HepG2 (cell line): ENCODE measurements around the gene ANKRD60. TPM values are rescaled to one million over a fixed set of nuclear protein-coding genes. Genes with fewer than 3 reads are reported as not detected.

Experiments
- ATAC-seq: fragments of 200-7000 bp; cut with Tn5 transposase; 3 replicates; pipeline ENCODE4 v1.9.1; 2020; ENCODE audit warnings: mild to moderate bottlenecking, moderate library complexity
- BruUV-seq: library from RNA; stranded (reverse); fragments of 400-500 nt; replicated peaks from 2 replicates; lab custom pipeline; 2021; lab: Mats Ljungman, UMichigan
- CTCF ChIA-PET: fragments of 300-600 bp; formaldehyde crosslinking; extraction: SDS; loops from one replicate; lab custom pipeline; 2021; ENCODE audit warnings: low total read pairs, inconsistent platforms, low intra/inter-chr PET ratio; lab: Yijun Ruan, JAX
- POLR2A ChIA-PET: fragments of 350-600 bp; sonication (Branson Sonifier 250); formaldehyde crosslinking; loops from one replicate; lab custom pipeline; 2020; ENCODE audit warnings: antibody characterized with exemption, inconsistent platforms; lab: Yijun Ruan, JAX
- DNase-seq: peaks from one replicate; pipeline ENCODE4 v3.0.0-alpha.2; 2015; ENCODE audit warnings: low spot score
- FAIRE-seq: peaks from 3 replicates; lab custom pipeline; 2011; peaks lifted over from hg19 to GRCh38; lab: Jason Lieb, UNC
- H2AFZ ChIP-seq: one replicate; pipeline ENCODE4 v1.6.1; 2011; ENCODE audit warnings: low read length, inconsistent platforms
- H3K27ac ChIP-seq: fragments of 300-600 bp; 3 replicates; pipeline ENCODE4 v1.8.0; 2011; ENCODE audit warnings: mixed run types, mild to moderate bottlenecking, mixed read lengths, low read length, inconsistent platforms; ENCODE audit not compliant: insufficient read depth; ENCODE audit errors: extremely low read length
- H3K27me3 ChIP-seq, 2 experiments: fragments of 200-600 bp in 1 of 2; 2 replicates in 1 of 2; 3 replicates in 1 of 2; pipeline versions ENCODE4 v1.6.0 to v1.8.0; 2011; ENCODE audit warnings: low read length in 2 of 2, mild to moderate bottlenecking in 2 of 2, moderate library complexity in 2 of 2, inconsistent platforms in 1 of 2; ENCODE audit not compliant: insufficient read depth in 2 of 2, control insufficient read depth in 1 of 2
- H3K36me3 ChIP-seq, 2 experiments: fragments of 200-600 bp in 1 of 2; replicated peaks in 1 of 2; 2 replicates in 1 of 2; 3 replicates in 1 of 2; pipeline versions ENCODE4 v1.5.1 to v1.8.0; 2011; ENCODE audit warnings: low read length in 2 of 2, inconsistent platforms in 1 of 2; ENCODE audit not compliant: insufficient read depth in 2 of 2, control insufficient read depth in 1 of 2
- H3K4me1 ChIP-seq: 2 replicates; pipeline ENCODE4 v1.5.1; 2012; ENCODE audit warnings: low read length, inconsistent platforms; ENCODE audit not compliant: insufficient read depth
- H3K4me2 ChIP-seq: 2 replicates; pipeline ENCODE4 v1.6.0; 2011; ENCODE audit warnings: low read depth, low read length, inconsistent platforms
- H3K4me3 ChIP-seq, 3 experiments: fragments of 200-600 bp in 1 of 3; sonication (generic), shearing (Covaris generic) in 1 of 3; replicated peaks in 1 of 3; 2 replicates each; pipeline ENCODE4 v1.5.1; 2011 to 2016; ENCODE audit warnings: low read length in 3 of 3, inconsistent platforms in 2 of 3, low read depth in 2 of 3, mild to moderate bottlenecking in 2 of 3, control low read depth in 1 of 3, mixed read lengths in 1 of 3; ENCODE audit not compliant: insufficient read depth in 1 of 3
- H3K79me2 ChIP-seq: one replicate; pipeline ENCODE4 v1.6.1; 2011; ENCODE audit warnings: low read length, inconsistent platforms; ENCODE audit not compliant: insufficient read depth
- H3K9ac ChIP-seq: 2 replicates; pipeline ENCODE4 v1.6.0; 2011; ENCODE audit warnings: mild to moderate bottlenecking, low read depth, low read length, inconsistent platforms; ENCODE audit not compliant: insufficient read depth
- H3K9me3 ChIP-seq: 2 replicates; pipeline ENCODE4 v1.5.1; 2012; ENCODE audit warnings: mild to moderate bottlenecking, low read length
- H4K20me1 ChIP-seq: 2 replicates; pipeline ENCODE4 v1.6.0; 2011; ENCODE audit warnings: inconsistent platforms, mild to moderate bottlenecking, low read length, moderate library complexity; ENCODE audit not compliant: insufficient read depth
- ARHGAP35 ChIP-seq: sonication (generic); formaldehyde crosslinking; IDR thresholded peaks from 2 replicates; pipeline ENCODE4 v1.9.0; 2022; ENCODE audit warnings: mild to moderate bottlenecking, inconsistent platforms, moderate library complexity, missing genetic modification reagents, borderline replicate concordance
- ESRRA ChIP-seq: sonication (generic); formaldehyde crosslinking; IDR thresholded peaks from 2 replicates; pipeline ENCODE4 v1.5.1; 2020; ENCODE audit warnings: mild to moderate bottlenecking, low read depth, missing genetic modification reagents
- HNRNPLL ChIP-seq: fragments of 200-400 bp; formaldehyde crosslinking; IDR thresholded peaks from 2 replicates; pipeline ENCODE4 v1.6.1; 2017; ENCODE audit warnings: mild to moderate bottlenecking, low read depth, low read length; ENCODE audit not compliant: poor library complexity, severe bottlenecking
- MEIS1 ChIP-seq: sonication (generic); formaldehyde crosslinking; IDR thresholded peaks from 2 replicates; pipeline ENCODE4 v1.9.0; 2021; ENCODE audit warnings: mild to moderate bottlenecking, missing genetic modification reagents, moderate library complexity, borderline replicate concordance
- RBM22 ChIP-seq: fragments of 200-400 bp; formaldehyde crosslinking; optimal IDR thresholded peaks from 2 replicates; pipeline ENCODE3; 2017; ENCODE audit warnings: mild to moderate bottlenecking, low read length, moderate library complexity
- U2AF1 ChIP-seq: fragments of 200-400 bp; formaldehyde crosslinking; optimal IDR thresholded peaks from 2 replicates; pipeline ENCODE3; 2017; ENCODE audit warnings: mild to moderate bottlenecking, low read depth, low read length
- ZBTB1 ChIP-seq: sonication (generic); formaldehyde crosslinking; IDR thresholded peaks from 2 replicates; pipeline ENCODE4 v1.4.0; 2020; ENCODE audit warnings: missing genetic modification reagents, borderline replicate concordance
- ZNF33B ChIP-seq: sonication (generic); formaldehyde crosslinking; IDR thresholded peaks from 2 replicates; pipeline ENCODE4 v1.5.1; 2020; ENCODE audit warnings: mild to moderate bottlenecking, missing genetic modification reagents
- ZNF350 ChIP-seq: sonication (generic); formaldehyde crosslinking; IDR thresholded peaks from 2 replicates; pipeline ENCODE4 v1.4.0; 2020; ENCODE audit warnings: mild to moderate bottlenecking, low read depth, missing genetic modification reagents, borderline replicate concordance
- ZNF672 ChIP-seq: sonication (generic); formaldehyde crosslinking; IDR thresholded peaks from 2 replicates; pipeline ENCODE4 v1.8.1; 2022; ENCODE audit warnings: missing genetic modification reagents
- ZNF678 ChIP-seq: sonication (generic); formaldehyde crosslinking; IDR thresholded peaks from 2 replicates; pipeline ENCODE4 v1.4.0; 2020; ENCODE audit warnings: mild to moderate bottlenecking, missing genetic modification reagents
- WGBS: methylation state at CpG from one replicate; pipeline ENCODE4 v1.1.6; 2017; ENCODE audit warnings: low lambda C conversion rate; 5-methylcytosine and 5-hydroxymethylcytosine counted together
- in situ Hi-C: cut with HindIII; loops from 2 replicates; pipeline ENCODE4 v1.10.0; 2017; ENCODE audit warnings: low pct_unique_long_range_greater_than_20kb; ENCODE audit not compliant: extremely low pct_ligation_motif_present
- intact Hi-C: fragments of 100-400 bp; cut with micrococcal nuclease; formaldehyde crosslinking; loops from one replicate; pipeline ENCODE4 v1.10.0; 2022; ENCODE audit not compliant: unreplicated experiment
- polyA plus RNA-seq, 8 experiments: library from polyadenylated mRNA; depleted of rRNA in 3 of 8; stranded (reverse) in 7 of 8; unstranded in 1 of 8; fragments of >200 nt; fragmentation: Illumina TruSeq in 4 of 8; extraction: Trizol in 4 of 8; gene quantifications; 2 replicates each; pipeline versions ENCODE4 v1.2.1 to v1.2.3, GENCODE V29; 2011 to 2016; ENCODE audit warnings: low read depth in 4 of 8, missing spikeins in 1 of 8, mixed read lengths in 1 of 8; ENCODE audit not compliant: insufficient read depth in 1 of 8
- total RNA-seq, 5 experiments: library from RNA; depleted of rRNA; stranded (reverse); fragments of >200 nt; fragmentation: Illumina TruSeq; extraction: Trizol; gene quantifications; 2 replicates each; pipeline ENCODE4 v1.2.3, GENCODE V29; 2016; ENCODE audit warnings: low read depth in 1 of 5
- TF ChIP-seq, protein P1 (sequence below): sonication (generic); formaldehyde crosslinking; IDR thresholded peaks from 2 replicates; pipeline ENCODE4 v1.4.0; 2020; ENCODE audit warnings: missing genetic modification reagents
- TF ChIP-seq, protein P2 (sequence below): sonication (generic); formaldehyde crosslinking; conservative IDR thresholded peaks from 2 replicates; pipeline ENCODE4 v1.8.0; 2022; ENCODE audit warnings: mild to moderate bottlenecking, moderate library complexity, missing genetic modification reagents
- TF ChIP-seq, protein P3 (sequence below): sonication (generic); formaldehyde crosslinking; IDR thresholded peaks from 2 replicates; pipeline ENCODE4 v1.8.1; 2023; ENCODE audit warnings: mild to moderate bottlenecking, missing genetic modification reagents

ANKRD60 gene
- total and polyA plus RNA-seq, 2 of the 13 experiments (the other 11 are each of a cell fraction or from before 2014, with no cell fraction given) = not detected

DNA sequence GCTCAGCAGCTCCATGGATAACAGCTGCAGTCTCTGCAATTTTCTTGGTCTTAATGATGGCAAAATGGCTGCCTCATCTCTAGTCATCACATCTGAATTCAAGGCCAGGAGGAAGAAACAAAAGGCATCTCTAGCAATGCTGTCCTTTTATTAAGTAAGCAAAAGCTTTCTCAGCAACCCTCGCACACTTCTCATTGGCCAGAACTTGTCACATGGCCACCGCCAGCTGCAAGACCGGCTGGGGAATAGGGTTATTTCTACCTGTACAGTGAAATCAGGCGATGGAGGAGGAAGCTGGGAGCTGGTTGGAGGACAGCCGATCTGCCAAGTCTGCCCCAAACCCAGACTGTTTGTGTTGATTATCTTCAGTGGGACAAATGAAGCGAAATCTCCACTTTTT, 33.4 kb downstream of the ANKRD60 start:
- no TSS peak for BruUV-seq
- CTCF ChIA-PET = interaction anchor here (2.3 kb wide), 1 partner anchor 15 kb away, joined by 7 read pairs; no protein-coding TSS in a partner anchor
- peaks cover 1 to 24% of the 10 kb centered on the region in 2 experiments; a peak in 3 of 5 replicates for H3K27me3 ChIP-seq

More for the DNA sequence above, 33.4 kb downstream of the ANKRD60 start:
- intact Hi-C loops (no loop called here), in situ Hi-C loops (no loop called here)
- no peak overlapping the region for H2AFZ ChIP-seq
- TF ChIP-seq ZNF350 (no peak), MEIS1 (no peak), ZNF33B (CRISPR knock-in tag) (no peak), ZNF672 (CRISPR knock-in tag) (no peak), HNRNPLL (no peak), ARHGAP35 (CRISPR knock-in tag) (no peak), RBM22 (no peak), ESRRA (CRISPR knock-in tag) (no peak), U2AF1 (no peak), ZBTB1 (no peak), ZNF678 (CRISPR knock-in tag) (no peak)
- TF ChIP-seq, protein P1, sequence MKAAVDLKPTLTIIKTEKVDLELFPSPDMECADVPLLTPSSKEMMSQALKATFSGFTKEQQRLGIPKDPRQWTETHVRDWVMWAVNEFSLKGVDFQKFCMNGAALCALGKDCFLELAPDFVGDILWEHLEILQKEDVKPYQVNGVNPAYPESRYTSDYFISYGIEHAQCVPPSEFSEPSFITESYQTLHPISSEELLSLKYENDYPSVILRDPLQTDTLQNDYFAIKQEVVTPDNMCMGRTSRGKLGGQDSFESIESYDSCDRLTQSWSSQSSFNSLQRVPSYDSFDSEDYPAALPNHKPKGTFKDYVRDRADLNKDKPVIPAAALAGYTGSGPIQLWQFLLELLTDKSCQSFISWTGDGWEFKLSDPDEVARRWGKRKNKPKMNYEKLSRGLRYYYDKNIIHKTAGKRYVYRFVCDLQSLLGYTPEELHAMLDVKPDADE (CRISPR knock-in tag) = no peak
- TF ChIP-seq, protein P2, sequence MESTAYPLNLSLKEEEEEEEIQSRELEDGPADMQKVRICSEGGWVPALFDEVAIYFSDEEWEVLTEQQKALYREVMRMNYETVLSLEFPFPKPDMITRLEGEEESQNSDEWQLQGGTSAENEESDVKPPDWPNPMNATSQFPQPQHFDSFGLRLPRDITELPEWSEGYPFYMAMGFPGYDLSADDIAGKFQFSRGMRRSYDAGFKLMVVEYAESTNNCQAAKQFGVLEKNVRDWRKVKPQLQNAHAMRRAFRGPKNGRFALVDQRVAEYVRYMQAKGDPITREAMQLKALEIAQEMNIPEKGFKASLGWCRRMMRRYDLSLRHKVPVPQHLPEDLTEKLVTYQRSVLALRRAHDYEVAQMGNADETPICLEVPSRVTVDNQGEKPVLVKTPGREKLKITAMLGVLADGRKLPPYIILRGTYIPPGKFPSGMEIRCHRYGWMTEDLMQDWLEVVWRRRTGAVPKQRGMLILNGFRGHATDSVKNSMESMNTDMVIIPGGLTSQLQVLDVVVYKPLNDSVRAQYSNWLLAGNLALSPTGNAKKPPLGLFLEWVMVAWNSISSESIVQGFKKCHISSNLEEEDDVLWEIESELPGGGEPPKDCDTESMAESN (CRISPR knock-in tag) = no peak
- TF ChIP-seq, protein P3, sequence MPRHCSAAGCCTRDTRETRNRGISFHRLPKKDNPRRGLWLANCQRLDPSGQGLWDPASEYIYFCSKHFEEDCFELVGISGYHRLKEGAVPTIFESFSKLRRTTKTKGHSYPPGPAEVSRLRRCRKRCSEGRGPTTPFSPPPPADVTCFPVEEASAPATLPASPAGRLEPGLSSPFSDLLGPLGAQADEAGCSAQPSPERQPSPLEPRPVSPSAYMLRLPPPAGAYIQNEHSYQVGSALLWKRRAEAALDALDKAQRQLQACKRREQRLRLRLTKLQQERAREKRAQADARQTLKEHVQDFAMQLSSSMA (CRISPR knock-in tag) = no peak
- no peaks in the 10 kb centered on the region for H3K4me1 ChIP-seq
- FAIRE-seq = no peak
- H3K4me3 ChIP-seq = no peak overlapping the region
- no peaks in the 10 kb centered on the region for H3K79me2 ChIP-seq
- WGBS = 31% methylated on average over 6 of the region's 6 CpGs
- DNase-seq = no peak
- H4K20me1 ChIP-seq = no peaks in the 10 kb centered on the region
- H3K9ac ChIP-seq = no peak overlapping the region
- H3K4me2 ChIP-seq = no peak overlapping the region
- POLR2A ChIA-PET = no interaction called here
- no peak overlapping the region for H3K27ac ChIP-seq
- peaks cover 6% of the 10 kb centered on the region for H3K9me3 ChIP-seq
- no peaks in the 10 kb centered on the region for H3K36me3 ChIP-seq
- ATAC-seq = no peak
